ENCODE data around the gene IGFBP6.

Gene IGFBP6

GRCh38 chr12:53059434-53060063 is 37.9 kb upstream of the IGFBP6 start:
- DNase-seq (ENCODE audit: low read depth, low spot score): no peak

GRCh38 chr12:53060064-53060720 is 37.3 kb upstream of the IGFBP6 start:
- DNase-seq (ENCODE audit: low read depth, low spot score): no peak

- DNase-seq (ENCODE audit: low read depth, low spot score): no peak
Measured at GRCh38 chr12:53060721-53061276, 36.7 kb upstream of the IGFBP6 start.

- DNase-seq (ENCODE audit: low read depth, low spot score): no peak
Measured at GRCh38 chr12:53061404-53062010, 36.0 kb upstream of the IGFBP6 start.

- no peak for DNase-seq (ENCODE audit: low read depth, low spot score)
Measured at GRCh38 chr12:53062011-53062961, 35.2 kb upstream of the IGFBP6 start.

GRCh38 chr12:53062977-53063707 is 34.3 kb upstream of the IGFBP6 start:
- DNase-seq (ENCODE audit: low read depth, low spot score): no peak

- DNase-seq (ENCODE audit: low read depth, low spot score): peak; percentile 81
Measured at GRCh38 chr12:53063708-53064612, 33.5 kb upstream of the IGFBP6 start.

GRCh38 chr12:53064613-53065436 is 32.6 kb upstream of the IGFBP6 start:
- no peak for DNase-seq (ENCODE audit: low read depth, low spot score)

- no peak for DNase-seq (ENCODE audit: low read depth, low spot score)
Measured at GRCh38 chr12:53065470-53065869, 32.0 kb upstream of the IGFBP6 start.

GRCh38 chr12:53065975-53066931 is 31.2 kb upstream of the IGFBP6 start:
- DNase-seq (ENCODE audit: low read depth, low spot score): no peak

GRCh38 chr12:53067074-53067992 is 30.1 kb upstream of the IGFBP6 start:
- DNase-seq (ENCODE audit: low read depth, low spot score): no peak

- DNase-seq (ENCODE audit: low read depth, low spot score): no peak
Measured at GRCh38 chr12:53067993-53068770, 29.3 kb upstream of the IGFBP6 start.

- DNase-seq (ENCODE audit: low read depth, low spot score): no peak
Measured at GRCh38 chr12:53068811-53069585, 28.5 kb upstream of the IGFBP6 start.

GRCh38 chr12:53069621-53070410 is 27.7 kb upstream of the IGFBP6 start:
- no peak for DNase-seq (ENCODE audit: low read depth, low spot score)

All from brain pericyte (primary cell).